HG03442 (cell line): ENCODE results near the gene PKHD1.
"Not testable (repeated sequence)": the region's sequence is repeated elsewhere in the genome, so short reads cannot be mapped to it uniquely, and the experiment has no call there.

Experiments used
- ATAC-seq: cut with Tn5 transposase; IDR thresholded peaks from one replicate; pipeline ENCODE4 v1.9.1; 2021; ENCODE audit warnings: mild to moderate bottlenecking, moderate library complexity; ENCODE audit not compliant: unreplicated experiment

Gene PKHD1

DNA sequence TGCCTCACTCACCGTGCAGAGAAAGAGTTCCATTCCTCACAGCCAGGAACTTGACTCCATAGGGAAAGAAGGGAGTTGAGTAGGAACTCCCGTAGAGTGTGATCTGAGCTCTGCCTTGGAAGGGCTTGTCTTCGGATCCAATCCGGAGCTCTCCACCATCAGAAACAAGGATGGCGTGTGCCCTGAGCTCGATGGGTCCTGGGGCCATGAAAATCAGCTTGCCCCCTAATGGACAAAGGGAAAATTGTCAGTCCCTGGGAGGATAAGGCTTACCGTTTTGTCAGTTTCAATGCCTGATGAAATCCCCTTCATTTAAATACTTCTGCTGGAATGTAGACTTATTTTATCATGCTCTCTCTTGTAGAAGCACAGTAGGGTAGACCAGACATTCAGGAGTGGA lies 153.3 kb downstream of the PKHD1 start:
- no peak for ATAC-seq

DNA sequence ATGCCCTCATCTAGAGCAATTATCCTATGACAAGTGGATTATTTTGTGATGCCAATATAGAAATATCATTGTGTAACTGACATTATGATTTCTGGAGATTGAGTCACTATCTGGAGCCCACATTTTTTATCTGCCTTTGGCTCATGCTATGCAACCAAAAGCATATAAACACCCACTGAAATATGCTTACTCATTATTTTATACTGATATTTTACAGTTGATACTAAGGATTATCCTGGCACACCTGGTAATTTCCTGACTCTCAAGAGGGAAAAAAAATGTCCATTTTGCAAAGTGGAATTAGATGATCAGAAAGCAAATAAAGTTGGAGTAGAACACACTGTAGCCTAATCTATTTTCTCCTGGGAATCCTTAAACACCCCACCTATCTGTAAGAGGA lies 154.5 kb downstream of the PKHD1 start:
- no peak for ATAC-seq

DNA sequence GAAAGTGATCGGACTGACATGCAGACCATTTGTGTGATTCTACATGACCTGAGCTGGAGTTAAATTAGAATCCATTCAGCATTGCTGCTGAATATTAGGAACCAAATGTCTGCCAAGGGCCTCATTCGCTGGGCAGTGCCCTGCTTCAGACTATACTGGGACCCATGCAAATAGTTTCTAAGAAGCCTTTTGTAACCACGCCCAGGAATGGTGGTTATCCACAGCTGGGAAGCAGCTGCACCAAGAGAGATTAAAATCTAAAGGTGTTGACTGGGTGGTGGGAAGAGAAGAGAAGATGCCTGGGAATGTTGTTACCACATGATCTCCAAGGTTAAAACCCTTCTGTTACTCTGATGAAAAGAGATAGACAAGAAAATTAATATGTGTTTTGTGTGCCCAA lies 156.8 kb downstream of the PKHD1 start:
- ATAC-seq, result no peak

DNA sequence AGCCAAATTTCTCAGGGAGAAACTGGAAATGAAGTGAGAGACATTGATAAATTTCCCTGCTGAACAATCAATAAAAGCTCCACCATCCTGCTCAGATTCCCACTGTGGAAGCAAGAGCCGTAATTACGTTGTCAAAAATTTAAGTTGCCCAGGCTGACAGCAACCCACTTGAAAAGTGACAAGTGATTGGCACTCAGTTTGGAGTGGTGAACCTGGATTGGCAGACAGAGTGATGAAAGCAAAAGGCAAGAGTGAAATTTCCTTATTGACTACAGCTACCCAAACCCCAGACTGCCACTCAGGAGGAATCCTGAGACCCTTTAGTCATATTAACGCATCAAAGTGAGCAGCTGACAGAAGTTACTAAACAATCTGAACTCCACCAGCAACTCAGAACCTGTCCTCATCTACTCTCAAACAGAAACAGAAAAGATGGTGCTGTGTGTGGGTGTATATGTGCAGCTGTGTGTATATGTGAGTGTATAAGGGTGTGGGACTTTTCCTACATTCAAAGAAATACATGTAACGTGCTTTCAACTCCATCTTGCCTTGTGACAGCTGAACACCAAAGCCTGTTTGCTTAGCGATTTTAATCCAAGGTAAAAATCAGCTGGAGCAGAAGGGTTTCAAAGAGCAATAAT lies 157.4 kb downstream of the PKHD1 start:
- ATAC-seq, result peak; percentile 31

DNA sequence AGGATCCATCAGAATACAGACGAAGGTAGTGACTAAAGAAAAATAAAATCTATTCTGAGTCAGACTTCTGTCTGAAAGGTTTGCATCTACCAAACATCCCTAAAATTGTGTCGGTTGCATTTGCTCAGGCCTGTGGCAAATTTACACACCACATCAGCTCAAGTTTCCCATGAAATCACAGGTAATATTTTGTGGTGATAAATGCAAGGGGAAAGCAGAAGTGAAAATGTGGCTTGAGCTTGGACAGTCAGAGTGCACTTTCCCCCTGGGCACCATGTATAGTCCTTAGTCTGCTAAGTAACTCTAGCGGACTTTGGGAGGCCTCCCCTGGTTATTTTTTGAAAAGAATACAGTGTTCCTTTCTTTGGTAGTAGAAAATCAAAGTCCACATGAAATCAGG lies 159.1 kb downstream of the PKHD1 start:
- peak; percentile 81 for ATAC-seq

DNA sequence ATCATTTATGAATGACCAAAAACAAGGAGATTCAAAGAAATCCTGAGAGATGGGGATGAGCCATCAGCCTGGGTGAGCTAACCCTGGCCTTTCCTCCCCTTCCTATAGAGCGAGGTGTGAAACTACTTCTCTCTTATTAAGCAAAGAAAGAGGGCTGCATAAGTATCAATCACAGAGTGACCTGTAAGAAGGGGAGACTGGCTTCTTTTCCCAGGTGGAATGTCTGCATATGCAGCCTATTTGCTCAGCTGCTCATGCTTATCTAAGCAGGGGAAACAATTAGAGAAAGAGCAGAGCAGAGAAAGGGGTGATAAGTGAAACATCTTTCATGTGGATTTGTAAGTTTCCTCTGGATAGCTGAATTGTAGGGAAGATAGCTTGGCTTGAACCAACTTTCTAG lies 160.0 kb downstream of the PKHD1 start:
- ATAC-seq, result no peak

DNA sequence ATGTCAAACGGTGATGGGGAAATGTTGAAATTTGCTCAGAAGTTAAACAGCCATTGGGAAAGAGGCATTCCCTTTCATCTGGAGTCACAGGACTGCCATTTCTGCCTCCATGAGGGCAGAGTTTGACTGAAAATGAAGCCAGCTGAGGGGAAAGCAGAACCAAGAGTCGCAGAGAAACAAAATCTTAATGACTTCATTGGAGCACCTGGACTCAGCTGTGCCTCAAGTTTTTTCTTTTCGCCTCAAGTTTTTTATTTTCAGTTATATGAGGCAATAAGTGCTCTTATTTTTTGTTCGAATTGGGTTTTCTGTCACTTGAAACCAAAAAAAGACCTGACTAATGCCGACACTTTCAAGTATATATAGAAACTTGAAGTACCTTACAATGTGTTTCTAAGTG lies 161.3 kb downstream of the PKHD1 start:
- no peak for ATAC-seq

DNA sequence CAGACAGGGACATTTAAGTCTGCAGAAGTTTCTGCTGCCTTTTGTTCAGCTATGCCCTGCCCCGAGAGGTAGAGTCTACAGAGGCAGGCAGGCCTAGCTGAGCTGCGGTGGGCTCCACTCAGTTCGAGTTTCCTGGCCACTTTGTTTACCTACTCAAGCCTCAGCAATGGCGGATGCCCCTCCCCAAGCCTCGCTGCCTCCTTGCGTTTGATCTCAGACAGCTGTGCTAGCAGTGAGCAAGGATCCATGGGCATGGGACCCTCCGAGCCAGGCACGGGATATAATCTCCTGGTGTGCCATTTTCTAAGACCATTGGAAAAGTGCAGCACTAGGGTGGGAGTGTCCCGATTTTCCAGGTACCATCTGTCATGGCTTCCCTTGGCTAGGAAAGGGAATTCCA lies 164.9 kb downstream of the PKHD1 start:
- ATAC-seq, result not testable (repeated sequence)

DNA sequence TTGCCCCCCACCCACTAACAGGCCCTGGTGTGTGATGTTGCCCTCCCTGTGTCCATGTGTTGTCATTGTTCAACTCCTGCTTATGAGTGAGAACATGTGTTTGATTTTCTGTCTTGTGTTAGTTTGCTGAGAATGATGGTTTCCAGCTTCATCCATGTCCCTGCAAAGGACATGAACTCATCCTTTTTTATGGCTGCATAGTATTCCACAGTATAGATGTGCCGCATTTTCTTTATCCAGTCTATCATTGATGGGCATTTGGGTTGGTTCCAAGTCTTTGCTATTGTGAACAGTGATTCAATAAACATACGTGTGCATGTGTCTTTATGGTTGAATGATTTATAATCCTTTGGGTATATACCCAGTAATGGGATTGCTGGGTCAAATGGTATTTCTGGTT lies 169.1 kb downstream of the PKHD1 start:
- ATAC-seq, result not testable (repeated sequence)

DNA sequence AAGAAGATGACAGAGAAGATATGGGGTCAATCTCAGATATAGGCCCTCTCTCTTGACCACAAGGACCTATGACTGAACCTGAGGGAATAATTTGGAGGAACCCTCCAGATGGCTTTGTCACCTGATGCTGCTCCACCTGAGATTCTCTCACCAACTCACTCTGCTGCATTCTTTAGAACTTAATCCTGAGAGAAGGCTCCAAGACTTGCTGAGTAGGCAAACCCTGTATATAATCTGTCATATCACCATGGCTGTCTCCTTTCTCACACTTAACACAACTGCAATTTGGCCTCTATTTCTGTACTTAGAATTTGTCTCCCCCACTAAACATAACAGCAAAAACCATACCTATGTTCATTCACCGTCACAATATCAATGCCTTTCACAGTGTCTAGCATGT lies 172.3 kb downstream of the PKHD1 start:
- no peak for ATAC-seq

DNA sequence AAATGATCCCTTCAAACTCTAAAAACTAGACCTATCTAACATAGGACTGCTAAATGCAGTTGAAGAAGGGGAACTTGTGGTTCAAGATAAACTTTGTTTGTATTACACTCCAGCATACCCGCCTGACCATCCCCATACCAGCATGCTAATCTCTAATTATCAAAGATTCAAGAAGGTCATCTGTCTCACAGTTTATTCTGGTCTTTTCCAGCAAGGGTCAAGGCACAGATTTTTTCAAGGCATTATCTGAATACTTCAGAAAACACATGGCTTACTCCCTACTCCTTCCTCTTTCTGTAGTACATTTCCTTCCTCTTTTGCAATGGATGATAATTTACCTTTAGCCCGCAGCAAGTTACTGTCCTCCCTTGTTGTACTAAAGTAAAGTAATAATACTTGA lies 174.1 kb downstream of the PKHD1 start:
- ATAC-seq, result no peak

DNA sequence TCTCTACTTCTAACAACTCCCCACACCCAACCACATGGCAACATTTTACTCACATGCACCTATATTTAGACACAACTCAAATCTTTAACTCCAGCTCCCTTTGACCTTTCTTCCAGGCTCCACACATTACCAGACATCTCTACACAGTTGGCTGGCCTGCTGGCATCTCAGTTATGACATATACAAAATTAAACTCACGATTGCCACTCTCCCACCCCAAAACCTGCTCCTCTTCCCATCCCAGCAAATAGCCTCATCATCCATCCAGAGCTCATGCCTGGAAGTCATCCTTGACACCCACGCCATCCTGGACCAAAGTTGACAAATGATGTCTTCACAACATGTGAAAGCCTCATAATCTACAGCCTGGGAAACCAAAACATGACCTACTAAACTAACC lies 176.6 kb downstream of the PKHD1 start:
- no peak for ATAC-seq

DNA sequence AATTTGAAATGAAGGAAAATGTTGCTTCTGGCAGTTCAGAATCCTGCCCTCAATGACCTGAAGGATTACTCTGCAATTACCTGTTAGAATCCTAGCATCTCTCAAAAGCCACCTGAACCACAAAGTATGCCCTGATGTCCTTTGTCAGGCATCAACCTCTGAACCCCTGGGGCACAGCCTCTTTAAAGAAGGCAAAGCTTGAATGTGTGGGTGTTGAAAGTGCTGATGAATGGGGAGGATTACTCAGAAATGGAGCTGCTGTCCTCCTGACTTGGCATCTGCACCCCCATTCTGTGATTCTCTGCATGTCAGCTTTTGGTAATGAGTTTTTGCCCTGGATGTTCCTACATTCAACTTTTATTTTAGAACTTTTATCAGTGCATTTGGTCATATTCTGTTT lies 179.2 kb downstream of the PKHD1 start:
- peak; percentile 71 for ATAC-seq

DNA sequence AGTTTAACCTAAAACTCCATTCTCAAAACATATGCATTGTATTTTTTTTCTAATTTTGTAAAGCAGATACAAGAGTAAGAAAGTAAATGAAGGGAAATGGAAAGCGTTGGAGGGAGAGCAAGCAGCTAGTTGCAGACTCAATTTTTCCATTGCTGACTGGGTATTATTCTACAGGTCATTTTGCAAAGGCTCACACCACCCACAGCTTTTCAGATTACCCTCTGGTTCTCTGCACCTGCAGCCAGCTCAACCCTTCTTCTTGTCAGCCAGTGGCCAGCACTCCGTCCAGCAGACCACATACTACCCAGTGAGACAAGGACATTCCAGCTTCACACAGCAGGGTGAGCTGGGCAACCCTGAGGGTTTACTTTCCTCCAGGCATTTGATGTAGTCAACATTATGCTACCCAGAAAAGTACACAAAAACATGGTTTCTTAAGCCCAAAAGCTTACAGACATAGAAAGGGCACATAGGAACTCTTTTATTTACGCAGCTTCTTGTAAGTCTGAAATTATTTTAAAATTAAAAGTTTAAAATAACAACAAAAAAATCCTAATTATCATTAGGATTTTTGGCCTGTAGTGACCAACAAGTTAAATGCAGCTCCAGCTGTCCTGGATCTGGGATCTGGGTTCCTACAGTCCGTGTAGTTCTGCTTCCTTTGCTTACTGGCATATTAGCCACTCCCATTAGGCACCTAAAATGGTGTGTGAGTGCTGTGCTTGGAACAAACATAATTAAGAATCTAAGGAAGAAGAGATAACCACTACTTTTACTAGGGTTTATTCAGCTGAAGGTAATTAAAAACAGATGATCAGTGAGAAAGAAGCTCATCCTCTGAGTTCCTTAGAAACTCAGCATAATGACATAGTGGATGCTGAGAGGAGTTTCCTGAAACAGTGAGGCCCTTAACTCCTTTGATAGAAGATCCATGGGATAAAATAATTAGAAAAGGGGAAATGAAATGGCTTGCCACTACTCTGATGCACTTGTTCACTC lies 185.3 kb downstream of the PKHD1 start:
- ATAC-seq, result no peak

DNA sequence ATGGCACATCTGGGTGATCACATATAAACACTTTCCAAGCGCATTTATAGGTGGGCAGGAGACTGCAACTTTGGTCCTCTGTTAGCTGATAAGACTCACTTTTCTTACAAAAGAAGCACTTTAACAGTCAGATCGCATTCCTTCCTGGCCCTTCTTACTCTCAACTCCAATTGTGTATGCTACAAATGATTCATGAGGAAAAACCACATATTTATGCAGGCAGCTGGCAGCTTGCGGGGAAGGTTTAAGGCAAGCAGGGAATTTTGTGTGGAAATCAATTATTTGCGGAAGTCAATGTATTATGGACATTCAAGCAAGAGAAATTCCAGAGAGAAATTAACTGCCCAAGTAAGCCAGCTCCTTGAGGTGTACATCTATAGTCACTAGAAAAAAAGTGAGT lies 194.0 kb downstream of the PKHD1 start:
- no peak for ATAC-seq

DNA sequence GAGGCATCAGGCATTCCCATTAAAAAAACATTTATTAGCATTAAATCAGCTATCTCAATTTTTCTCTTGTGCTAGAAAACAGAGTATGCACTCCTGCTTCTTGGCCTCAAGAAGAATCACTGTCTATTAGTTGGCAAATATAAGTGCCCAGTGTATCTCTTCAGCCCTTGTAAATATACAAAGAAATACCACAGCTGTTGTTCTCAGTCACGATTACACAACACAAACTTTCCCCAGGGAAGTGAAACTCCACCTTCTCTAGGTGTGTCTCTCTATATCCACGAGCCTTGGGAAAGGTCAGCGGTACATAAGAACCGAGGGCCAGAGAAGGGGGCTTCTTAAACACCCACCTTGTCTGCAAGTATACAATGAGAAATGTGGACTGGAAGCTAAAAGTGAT lies 194.7 kb downstream of the PKHD1 start:
- no peak for ATAC-seq

DNA sequence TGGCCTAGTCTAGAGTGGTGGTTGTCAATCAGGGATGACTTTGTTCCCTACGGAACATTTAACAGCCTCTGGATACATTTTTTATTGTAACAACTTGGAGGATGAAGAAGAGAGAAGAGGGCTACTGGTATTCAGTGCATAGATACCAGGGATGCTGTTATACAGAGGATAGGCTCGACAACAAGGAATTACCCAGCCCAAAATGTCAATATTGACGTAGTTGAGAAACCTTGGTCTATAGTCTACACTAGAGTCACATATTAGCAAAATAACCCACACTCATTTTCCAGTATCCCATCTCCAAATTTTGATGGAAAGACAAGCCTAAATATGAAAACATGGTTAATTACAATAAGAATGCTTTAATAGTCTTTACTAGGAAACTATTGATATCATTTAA lies 195.1 kb downstream of the PKHD1 start:
- ATAC-seq, result no peak

DNA sequence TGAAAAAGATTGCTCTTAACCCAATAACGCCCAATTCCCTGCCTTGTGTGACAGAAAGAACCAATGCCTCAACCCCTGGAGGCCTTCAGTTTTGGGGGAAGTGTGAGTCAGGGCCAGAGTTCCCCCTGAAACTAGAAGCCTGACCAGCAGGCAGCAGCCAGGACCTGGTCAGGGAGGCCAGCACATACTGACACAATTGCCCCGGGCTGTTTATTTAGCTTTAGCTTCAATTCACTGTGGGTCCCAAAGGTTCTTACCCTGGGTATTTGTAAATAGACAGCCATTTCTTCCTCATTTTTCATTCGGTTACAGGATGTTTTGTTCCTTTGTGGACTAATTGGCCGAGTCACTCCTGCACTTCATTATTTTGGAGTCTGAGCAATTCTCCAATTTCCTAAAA lies 195.6 kb downstream of the PKHD1 start:
- no peak for ATAC-seq

DNA sequence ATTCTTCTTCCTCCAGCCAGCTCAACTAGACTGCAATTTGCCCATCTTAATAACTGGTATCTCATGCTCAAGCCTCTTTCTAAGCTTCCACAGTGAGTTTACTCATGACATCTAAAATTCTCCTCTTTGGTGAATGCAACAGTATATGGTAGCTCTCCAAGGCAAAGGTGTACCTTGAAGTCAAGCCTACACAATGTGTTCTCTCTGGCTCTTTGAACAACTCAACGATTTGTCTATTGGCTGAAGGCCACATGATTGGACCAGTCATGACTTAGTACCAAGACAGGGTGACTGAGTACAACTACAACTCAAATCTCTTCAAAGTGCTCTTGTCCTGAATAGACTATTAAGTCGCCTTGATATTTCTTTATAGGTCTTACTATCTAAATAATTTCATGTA lies 199.6 kb downstream of the PKHD1 start:
- ATAC-seq, result no peak

DNA sequence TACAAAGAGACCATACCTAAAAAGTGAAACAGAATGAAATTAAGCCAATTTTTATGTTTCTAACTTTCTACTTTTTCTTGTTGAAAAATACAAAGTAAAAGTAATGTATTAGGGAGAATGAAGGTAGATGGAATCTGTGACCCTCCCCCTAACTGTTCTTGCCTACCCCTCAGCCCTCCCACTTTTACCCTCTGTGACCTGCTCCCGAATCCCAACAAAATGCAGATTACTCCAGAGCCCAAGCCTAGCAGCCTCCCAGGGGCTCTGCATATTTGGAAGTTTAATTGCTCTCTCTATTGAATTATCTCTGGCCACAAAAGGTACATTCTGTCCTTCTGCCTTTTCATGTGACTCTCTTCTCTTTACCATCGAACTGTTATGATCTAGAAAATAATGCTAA lies 201.5 kb downstream of the PKHD1 start:
- ATAC-seq, result no peak

DNA sequence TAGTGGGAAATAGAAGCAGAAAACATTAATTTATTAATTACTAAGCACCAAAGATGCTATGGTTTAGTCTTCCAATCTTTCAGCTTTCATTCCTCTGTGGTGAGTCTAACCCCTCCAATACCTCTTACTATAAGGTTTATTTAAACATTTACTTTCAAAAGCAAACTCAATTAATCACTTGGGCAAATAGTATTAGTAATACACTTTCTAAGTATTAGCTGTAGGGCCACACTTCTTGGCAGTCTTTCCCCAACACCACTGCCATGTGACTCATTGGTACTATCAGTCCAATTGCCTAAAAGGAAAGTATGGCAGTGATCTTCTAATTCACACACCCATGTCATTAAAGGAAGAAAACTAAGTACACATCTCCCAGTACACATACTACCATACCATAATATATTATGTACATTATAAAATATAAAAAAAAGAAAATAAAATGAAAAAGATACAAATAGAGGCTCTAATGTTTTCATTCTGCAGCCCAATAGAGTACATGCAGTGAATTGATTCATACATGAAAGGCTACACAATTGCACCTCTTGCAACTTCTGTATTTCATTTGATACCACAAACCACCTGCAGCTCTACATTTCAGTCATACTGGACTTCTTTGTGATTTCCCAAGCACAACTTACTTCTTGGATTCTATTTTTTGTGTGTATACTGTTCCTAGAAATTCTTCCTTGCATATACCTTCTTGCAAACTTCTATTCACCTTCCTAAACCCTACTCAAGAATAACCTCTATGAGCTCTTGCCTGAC lies 218.6 kb downstream of the PKHD1 start:
- ATAC-seq, result peak; percentile 70

DNA sequence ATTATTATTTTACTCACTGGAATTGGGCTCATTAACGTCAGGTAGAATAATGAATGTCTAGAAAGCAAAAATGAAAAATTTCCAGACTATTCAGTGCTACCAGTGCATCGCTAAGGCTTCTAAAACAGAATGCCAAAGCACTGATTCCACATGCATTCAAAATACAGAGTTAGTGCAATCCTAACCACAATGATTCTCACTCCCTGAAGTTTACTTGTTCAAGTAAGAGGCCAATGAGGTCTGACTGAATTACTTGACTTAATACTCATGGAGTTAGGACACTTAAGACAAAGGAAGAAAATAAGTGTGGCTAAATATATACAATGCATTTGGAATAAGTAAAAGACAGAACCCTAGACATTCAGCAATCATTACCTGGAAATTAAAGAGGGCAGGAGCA lies 220.5 kb downstream of the PKHD1 start:
- no peak for ATAC-seq
